ENCODE results near the gene ECE1.
A peak's percentile ranks its signal among the peaks of the same experiment; 100 is the strongest.

Gene ECE1

DNA sequence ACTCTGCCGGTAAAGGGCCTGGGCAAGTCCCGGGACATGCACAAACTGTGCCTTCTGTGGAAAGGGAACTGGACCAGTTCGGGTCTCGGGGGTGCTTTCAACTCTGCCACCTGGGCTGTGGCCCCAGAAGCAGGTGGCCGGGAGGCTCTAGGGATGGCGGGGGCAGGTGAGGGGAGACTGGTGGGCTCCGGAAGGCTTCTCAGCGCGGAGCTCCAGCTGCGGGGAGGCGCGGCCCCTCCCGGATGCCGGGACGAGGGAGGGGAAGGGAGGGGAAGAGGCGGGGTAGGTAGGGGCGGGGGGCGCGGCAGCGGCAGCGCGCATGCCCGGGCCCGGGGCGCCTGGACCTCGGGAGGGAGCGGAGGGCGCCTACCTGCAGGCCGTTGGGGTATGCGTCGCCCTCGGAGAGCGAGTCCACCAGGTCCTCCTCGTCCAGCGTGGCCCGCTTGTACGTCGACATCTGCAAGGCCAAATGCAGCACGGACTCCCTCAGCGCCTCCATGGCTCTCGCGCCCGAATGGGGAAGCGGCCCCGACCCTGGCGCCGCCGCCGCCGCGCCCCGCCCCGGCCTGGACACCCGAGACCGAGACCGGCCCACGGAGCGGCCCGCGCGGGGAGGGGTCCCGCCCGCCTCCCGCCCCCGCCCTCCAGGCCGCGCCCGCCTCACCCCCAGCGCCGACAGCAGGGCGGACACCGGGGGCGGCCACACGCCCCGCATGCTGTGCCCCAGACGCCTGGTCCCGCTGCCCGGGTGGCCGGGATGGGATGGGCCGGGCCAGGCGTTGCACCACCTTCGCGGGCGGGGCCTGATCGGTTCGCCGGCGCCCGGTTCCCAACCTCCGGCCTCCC, at the start of gene ECE1:
Gene ECE1 (minus strand): TSS at position 764 of the 846 bp plus-strand sequence. CDS start 49 bp downstream, at position 715.
- H3K4me1 ChIP-seq = peaks cover 9% of the 10 kb centered on the region; the same call in 1 of the 2 replicates
- in situ Hi-C loops (cut with MboI; ENCODE audit: low sequenced_read_pairs) = no loop called here
- peak; percentile 24 to 71 for DNase-seq (ENCODE audit: low spot score in 2 of 2)

DNA sequence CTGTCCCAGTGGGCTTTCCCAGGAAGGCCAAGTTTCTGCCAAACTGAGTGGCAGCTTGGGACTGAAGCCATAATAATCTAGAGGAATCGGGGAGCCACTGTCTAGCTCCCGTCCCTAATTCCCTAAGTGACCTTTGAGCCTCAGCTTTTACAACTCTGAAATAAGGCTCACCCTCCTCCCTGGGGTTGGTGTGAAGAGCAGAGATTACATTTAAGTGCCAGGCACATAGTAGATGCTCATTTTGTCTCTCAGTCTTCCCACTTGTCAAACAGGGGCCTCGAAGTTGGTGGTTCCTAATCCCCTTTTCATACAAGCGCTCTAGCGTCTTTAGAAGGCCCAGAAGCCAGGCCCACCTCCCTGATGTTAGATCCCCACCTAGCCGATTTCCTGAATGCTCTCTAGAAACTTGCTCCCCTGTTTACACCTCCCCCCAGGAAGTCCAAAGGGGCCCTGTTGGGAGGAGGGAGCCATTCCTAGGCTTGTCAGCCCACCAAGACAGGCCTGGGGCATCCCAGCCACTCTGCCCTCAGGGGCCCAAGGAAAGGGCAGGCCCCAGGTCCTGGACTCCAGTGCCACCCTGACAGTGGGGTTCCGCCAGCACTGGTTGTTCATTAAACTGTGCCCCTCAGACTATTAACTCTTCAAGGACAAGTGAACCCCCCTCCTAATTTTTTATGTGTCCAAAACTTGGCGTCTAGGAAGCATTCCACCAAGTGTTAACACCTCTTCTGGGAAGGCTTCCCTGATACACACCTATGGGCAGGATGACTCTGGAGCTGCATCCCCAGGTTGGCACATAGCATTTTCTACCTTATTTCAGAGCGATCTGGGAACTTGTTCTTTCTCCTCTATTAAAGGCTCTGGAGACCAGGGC, 49.3 kb upstream of the ECE1 start:
- Histone ChIP-seq H3K36me3 (replicated peaks) (no peaks in the 10 kb centered on the region), H3K9me3 (no peaks in the 10 kb centered on the region), H3K4me3 (no peak overlapping the region), H3K4me1 (peaks cover 10% of the 10 kb centered on the region), H3K27me3 (ENCODE audit: low read depth) (no peaks in the 10 kb centered on the region)
- in situ Hi-C loops (cut with MboI; ENCODE audit: low sequenced_read_pairs) = no loop called here
- no peak for DNase-seq (ENCODE audit: low spot score in 2 of 2)

More for the DNA sequence above, at the start of gene ECE1:
- H3K4me3 ChIP-seq = peak within 1 kb of the TSS; percentile 42
- H3K27me3 ChIP-seq (ENCODE audit: low read depth) = no peaks in the 10 kb centered on the region
- no peaks in the 10 kb centered on the region for H3K9me3 ChIP-seq
- no peaks in the 10 kb centered on the region for H3K36me3 ChIP-seq (replicated peaks)

DNA sequence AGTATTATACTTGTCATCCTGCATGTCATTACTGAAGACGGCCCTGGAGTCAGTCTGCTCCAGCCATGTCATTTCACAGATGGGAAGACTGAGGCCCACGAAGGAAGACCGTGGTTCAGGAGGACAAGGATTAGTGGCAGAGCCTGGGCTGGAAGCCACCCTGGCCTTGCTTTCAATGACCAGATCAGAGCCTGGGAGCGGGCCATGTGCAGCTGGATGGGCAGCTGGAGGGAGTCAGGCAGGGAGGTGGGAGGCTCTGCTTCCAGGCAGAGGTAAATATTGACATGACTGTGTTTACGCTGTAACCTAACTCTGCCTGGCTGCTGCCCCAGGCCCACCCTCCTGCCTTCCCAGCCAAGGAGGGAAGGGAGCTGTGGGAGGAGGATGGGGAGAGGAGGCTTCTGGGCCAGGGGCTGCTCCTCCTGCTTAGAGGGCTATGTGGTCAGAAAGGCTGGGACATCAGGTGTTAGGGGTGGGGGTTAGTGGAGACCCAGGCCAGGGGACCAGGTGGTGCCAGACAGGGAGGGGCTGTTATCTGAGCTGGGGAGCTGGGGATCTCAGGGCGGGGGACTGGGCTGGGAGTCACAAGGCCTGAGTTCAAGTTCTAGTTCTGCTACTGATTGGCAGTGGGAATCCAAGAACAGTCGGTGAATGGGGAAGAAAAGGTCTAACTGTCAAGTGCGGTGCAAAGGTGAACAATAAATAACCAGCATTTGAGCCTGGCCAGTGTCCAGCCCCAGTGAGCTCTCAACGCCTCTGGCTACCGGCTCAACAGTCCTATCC, 48.5 kb upstream of the ECE1 start:
- no peak overlapping the region for H3K4me3 ChIP-seq
- no peaks in the 10 kb centered on the region for H3K36me3 ChIP-seq (replicated peaks)
- DNase-seq (ENCODE audit: low spot score in 2 of 2) = no peak
- in situ Hi-C loops (cut with MboI; ENCODE audit: low sequenced_read_pairs) = no loop called here
- H3K9me3 ChIP-seq = no peaks in the 10 kb centered on the region
- H3K4me1 ChIP-seq = peaks cover 6% of the 10 kb centered on the region
- no peaks in the 10 kb centered on the region for H3K27me3 ChIP-seq (ENCODE audit: low read depth)

DNA sequence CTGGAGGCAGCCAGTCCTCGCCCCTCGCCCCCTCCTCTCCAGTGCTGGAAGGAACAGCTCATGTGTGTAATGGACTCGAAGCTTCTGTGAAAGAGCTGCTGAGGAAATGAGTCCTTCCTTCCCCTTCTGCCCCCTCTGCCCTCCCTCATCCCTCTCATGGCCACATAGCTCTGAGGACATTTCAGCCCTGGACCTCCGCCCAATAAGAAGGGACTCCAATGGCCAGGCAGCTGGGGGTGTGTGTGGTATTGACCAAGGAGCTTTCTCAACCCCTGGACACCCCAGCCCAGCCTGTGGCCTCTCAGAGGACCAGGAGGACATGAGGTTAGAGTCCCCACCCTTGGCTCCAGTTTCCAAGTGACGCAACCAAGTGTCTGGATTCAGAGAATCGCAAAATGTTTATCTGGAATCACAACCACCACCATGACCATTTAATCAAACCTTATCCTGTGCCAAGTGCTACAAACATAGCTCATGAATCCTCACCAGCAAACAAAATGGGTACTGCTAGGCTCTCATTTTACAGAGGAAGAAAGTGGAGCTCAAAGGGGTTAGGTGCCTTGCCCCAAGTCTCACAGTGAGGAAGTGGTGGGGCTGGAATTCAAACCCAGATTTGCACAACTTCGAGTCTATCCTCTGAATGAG, 47.8 kb upstream of the ECE1 start:
- H3K9me3 ChIP-seq = no peaks in the 10 kb centered on the region
- DNase-seq (ENCODE audit: low spot score in 2 of 2) = no peak
- H3K36me3 ChIP-seq (replicated peaks) = no peaks in the 10 kb centered on the region
- H3K4me1 ChIP-seq = peaks cover 6% of the 10 kb centered on the region
- H3K27me3 ChIP-seq (ENCODE audit: low read depth) = no peaks in the 10 kb centered on the region
- in situ Hi-C loops (cut with MboI; ENCODE audit: low sequenced_read_pairs) = no loop called here
- no peak overlapping the region for H3K4me3 ChIP-seq

DNA sequence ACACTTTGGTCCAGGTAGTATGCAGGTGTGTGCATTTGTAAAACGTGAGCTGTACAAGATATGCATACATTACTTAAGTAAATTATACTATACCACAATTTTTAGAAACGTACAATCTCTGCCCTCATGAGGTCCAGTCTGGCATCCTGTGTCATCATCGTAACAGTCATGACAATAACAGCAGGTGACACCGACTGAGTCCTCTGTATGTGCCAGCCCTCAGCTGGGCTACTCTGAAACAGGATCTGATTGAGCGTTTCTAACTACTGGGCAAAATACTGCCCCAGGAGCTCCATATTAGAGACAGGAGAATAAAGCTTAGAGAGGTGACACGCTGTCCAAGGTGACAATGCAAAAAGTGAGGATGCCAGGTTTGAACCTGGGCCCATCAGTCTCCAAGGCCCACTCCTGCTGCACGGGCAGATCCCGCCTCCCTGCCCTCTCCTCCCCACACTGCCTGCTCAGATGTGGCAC, 47.2 kb upstream of the ECE1 start:
- in situ Hi-C loops (cut with MboI; ENCODE audit: low sequenced_read_pairs) = no loop called here
- no peaks in the 10 kb centered on the region for H3K9me3 ChIP-seq
- no peak for DNase-seq (ENCODE audit: low spot score in 2 of 2)
- H3K4me3 ChIP-seq = no peak overlapping the region
- peaks cover 6% of the 10 kb centered on the region for H3K4me1 ChIP-seq
- no peaks in the 10 kb centered on the region for H3K36me3 ChIP-seq (replicated peaks)
- no peaks in the 10 kb centered on the region for H3K27me3 ChIP-seq (ENCODE audit: low read depth)

DNA sequence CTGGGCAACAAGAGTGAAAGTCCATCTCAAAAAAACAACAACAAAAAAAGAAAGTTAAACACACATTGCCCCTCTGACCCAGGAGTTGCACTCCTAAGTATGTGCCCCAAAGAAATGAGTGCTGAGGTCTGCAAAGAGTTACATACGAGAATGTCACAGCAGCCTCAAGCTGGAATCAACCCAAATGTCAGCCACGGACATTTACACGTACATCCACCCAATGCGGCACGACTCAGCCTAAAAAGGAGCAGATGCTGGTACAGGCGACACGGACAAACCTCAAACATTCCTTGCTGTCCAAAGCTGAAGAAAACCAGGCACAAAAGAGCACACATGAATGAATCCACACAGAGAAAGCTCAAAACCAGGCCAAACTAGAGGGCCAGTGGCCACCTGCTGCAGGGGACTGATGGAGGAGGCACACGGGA, 46.8 kb upstream of the ECE1 start:
- H3K4me3 ChIP-seq = no peak overlapping the region
- peaks cover 8% of the 10 kb centered on the region for H3K4me1 ChIP-seq
- in situ Hi-C loops (cut with MboI; ENCODE audit: low sequenced_read_pairs) = no loop called here

DNA sequence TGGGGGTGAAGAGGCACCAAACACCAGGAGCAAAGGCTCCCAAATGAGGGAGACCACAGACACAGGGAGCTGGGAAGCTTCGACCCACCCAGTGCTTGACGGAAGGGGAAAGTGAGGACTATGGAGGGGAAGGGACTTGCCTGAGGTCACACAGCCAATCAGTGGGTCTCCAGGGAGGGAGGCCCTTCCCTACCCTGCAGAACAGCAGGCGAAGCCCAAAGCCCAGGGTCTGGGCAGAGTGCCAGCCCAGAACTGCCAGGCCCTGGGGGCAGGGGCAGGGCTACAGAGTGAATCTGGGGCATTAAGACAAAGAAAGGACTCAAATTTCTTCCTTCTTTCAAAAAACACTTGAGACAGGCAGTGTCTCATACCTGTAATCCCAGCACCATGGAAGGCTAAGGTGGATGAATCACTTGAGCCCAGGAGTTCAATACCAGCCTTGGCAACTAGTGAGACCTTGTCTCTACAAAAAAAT, 45.5 kb upstream of the ECE1 start:
- Histone ChIP-seq H3K4me1 (peaks cover 13% of the 10 kb centered on the region), H3K9me3 (no peaks in the 10 kb centered on the region), H3K27me3 (ENCODE audit: low read depth) (no peaks in the 10 kb centered on the region), H3K4me3 (no peak overlapping the region), H3K36me3 (replicated peaks) (no peaks in the 10 kb centered on the region)
- in situ Hi-C loops (cut with MboI; ENCODE audit: low sequenced_read_pairs) = no loop called here
- DNase-seq (ENCODE audit: low spot score in 2 of 2) = peak in 1 of 2 experiments; percentile 69

More for the DNA sequence above, 46.8 kb upstream of the ECE1 start:
- no peak for DNase-seq (ENCODE audit: low spot score in 2 of 2)
- Histone ChIP-seq H3K9me3 (no peaks in the 10 kb centered on the region), H3K36me3 (replicated peaks) (no peaks in the 10 kb centered on the region), H3K27me3 (ENCODE audit: low read depth) (no peaks in the 10 kb centered on the region)

DNA sequence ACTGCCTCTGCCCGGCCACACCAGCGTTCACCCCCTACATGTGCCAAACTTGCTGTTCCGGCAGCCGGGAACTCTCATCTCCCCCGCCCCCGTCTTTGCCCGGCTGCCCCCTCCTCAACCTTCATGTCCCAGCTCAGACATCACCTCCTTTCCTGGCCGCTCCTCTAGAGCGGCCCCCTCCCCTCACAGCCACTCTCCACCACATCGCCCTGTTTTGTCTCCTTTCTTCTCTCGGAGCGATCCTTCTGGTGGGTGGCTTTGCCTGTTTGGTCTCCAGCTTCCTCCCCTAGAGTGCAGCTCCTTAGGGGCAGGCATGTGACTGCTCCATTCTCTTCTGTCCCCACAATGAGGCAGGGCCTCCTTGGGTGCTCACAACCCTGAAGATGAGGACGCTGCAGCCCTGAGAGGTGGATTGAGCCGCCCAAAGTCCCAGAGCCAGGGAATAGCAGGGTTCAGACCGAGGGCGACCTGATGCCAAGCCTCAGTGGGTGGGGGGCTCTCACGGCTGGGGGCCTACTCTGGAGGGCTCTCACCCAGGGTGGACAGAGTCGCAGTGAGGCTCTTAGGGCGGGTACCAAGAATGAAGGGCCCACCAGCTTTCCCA, 44.9 kb upstream of the ECE1 start:
- Histone ChIP-seq H3K4me1 (peaks cover 13% of the 10 kb centered on the region), H3K27me3 (ENCODE audit: low read depth) (no peaks in the 10 kb centered on the region), H3K9me3 (no peaks in the 10 kb centered on the region), H3K4me3 (no peak overlapping the region), H3K36me3 (replicated peaks) (no peaks in the 10 kb centered on the region)
- DNase-seq (ENCODE audit: low spot score in 2 of 2) = no peak
- in situ Hi-C loops (cut with MboI; ENCODE audit: low sequenced_read_pairs) = no loop called here

DNA sequence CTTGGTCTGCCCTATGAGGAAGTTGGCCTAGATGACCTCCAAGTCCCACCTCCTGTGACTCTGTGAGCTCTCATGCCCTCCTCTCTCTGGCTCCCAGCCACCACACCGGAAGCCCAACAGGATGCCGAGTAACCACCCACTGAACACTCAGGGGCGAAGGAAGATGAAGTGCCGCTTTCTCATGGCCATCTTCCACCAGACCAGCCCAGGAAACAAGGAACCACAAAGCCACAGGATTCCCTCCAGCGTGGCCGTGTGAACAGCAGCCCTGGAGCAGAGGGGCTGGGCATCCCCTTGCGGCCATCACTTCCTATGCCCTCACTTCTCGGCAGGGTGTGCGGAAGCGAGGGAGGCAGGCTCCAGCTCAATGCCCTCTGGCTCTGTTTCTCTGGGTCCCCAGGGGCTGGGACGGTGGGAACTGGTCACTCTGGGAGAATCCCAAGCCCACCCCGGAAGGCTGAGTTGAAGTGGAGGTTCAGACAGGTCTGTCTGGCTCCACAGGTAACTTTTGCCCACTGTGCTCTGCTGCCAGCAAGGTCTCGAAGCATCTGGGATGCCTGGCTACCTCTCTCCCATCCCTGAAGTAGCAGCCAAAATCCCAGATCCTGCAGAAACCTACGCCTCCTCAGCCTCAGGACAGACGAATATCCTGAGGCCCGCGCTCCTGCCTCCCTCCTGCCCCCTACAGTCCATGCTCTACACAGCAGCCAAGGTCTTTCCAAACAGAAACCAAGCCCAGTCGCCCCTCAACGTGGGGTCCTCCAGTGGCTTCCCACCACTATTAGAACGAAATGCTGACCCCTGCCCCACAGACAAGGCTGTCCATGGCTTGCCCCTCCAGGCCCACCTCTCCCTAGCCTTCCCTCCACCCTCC, 44.2 kb upstream of the ECE1 start:
- no peaks in the 10 kb centered on the region for H3K36me3 ChIP-seq (replicated peaks)
- DNase-seq (ENCODE audit: low spot score in 2 of 2) = peak in 1 of 2 experiments; percentile 76
- no peaks in the 10 kb centered on the region for H3K27me3 ChIP-seq (ENCODE audit: low read depth)
- in situ Hi-C loops (cut with MboI; ENCODE audit: low sequenced_read_pairs) = no loop called here
- H3K9me3 ChIP-seq = no peaks in the 10 kb centered on the region
- peaks cover 13% of the 10 kb centered on the region for H3K4me1 ChIP-seq
- no peak overlapping the region for H3K4me3 ChIP-seq

DNA sequence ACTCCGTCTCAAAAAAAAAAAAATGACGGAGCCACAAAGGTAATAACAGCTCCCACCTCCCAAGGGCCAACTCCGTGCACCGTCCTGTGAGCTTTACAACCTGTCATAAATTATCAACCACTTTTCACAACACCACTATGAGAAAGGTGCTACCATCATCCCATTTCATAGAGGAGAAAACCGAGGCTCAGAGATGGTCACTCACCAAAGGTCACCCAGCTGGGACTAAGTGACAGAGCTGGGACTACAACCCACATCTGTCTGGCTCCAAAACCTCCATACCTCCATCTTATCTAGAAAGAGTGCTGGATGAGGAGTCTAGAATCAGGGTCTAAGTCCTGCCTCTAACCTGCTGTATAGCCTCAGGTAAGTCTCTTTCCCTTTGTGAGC, 43.6 kb upstream of the ECE1 start:
- in situ Hi-C loops (cut with MboI; ENCODE audit: low sequenced_read_pairs) = no loop called here
- Histone ChIP-seq H3K27me3 (ENCODE audit: low read depth) (no peaks in the 10 kb centered on the region), H3K36me3 (replicated peaks) (no peaks in the 10 kb centered on the region), H3K4me3 (no peak overlapping the region), H3K9me3 (no peaks in the 10 kb centered on the region), H3K4me1 (peaks cover 13% of the 10 kb centered on the region)
- no peak for DNase-seq (ENCODE audit: low spot score in 2 of 2)

DNA sequence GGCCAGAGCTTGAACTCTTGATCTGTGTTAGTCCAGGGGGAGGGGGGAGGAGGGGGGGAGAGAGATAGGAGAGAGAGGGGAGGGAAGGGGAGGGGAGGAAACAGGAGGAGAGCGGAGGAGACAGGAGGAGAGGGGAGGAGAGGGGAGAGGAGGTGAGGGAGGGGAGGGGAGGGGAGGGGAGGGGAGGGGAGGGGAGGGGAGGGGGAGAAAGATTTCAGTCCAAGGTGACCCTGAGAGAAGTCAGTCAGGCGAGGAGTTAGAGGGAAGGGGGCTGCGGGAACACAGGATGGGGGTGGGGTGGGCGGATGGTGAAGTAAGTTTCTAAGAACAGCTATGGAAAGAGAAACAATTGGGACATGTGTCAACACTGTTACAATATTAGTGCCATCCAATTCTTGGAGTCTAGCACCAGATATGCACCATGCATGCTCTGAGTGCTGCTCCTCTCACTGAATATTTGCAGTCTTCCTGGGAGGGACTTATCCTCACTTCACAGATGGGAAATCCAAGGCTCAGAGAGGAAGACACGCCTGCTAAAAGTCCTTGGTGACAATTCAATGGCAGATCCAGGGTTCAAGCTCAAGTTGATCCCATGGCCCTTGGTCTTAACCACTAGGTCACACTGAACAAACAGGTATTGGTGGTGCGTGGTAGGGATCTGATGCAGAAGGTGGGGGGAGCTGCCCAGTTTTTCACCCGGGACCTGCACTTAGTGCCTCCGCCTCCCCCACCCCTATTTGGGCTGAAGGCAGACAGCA, 42.5 kb upstream of the ECE1 start:
- DNase-seq (ENCODE audit: low spot score in 2 of 2) = no peak
- Histone ChIP-seq H3K36me3 (replicated peaks) (no peaks in the 10 kb centered on the region), H3K4me3 (no peak overlapping the region), H3K27me3 (ENCODE audit: low read depth) (no peaks in the 10 kb centered on the region), H3K9me3 (no peaks in the 10 kb centered on the region), H3K4me1 (peaks cover 13% of the 10 kb centered on the region)
- in situ Hi-C loops (cut with MboI; ENCODE audit: low sequenced_read_pairs) = no loop called here

Measured in HAP-1 (cell line).